Naive thymus-derived CD8-positive, alpha-beta T cell (primary cell): ENCODE results near the gene CCDC80. TPM values are rescaled to one million over a fixed set of nuclear protein-coding genes. Genes with fewer than 3 reads are reported as not detected.

Experiments used
- ATAC-seq, 2 donors: fragments of 150-1000 bp; cut with Tn5 transposase in 1 of 2; sonication (Bioruptor Pico), chemical (Tn5 transposase) in 1 of 2; 1 replicate in 1 of 2; 2 replicates in 1 of 2; pipeline ENCODE4 v1.10.0; 2021; ENCODE audit warnings: mild to moderate bottlenecking in 2 of 2, moderate library complexity in 2 of 2
- POLR2A ChIA-PET: fragments of 350-600 bp; sonication (Branson Sonifier 250); formaldehyde crosslinking; loops from one replicate; lab custom pipeline; 2021; ENCODE audit warnings: antibody characterized with exemption; lab: Charles Lee
- DNase-seq, 10 donors: peaks; one replicate each; pipeline versions ENCODE4 v3.0.0 to v3.0.0-alpha.2; 2020 to 2022
- H3K27ac Mint-ChIP-seq, 10 donors: one replicate each; pipeline ENCODE4 v1.8.0; 2020 to 2022; ENCODE audit warnings: mild to moderate bottlenecking in 10 of 10, mixed read lengths in 10 of 10, moderate library complexity in 4 of 10, inconsistent platforms in 1 of 10
- H3K27me3 Mint-ChIP-seq, 5 donors: one replicate each; pipeline ENCODE4 v1.8.0; 2021 to 2022; ENCODE audit warnings: mixed read lengths in 5 of 5
- H3K36me3 Mint-ChIP-seq, 3 donors: one replicate each; pipeline ENCODE4 v1.8.0; 2020 to 2022; ENCODE audit warnings: mixed read lengths in 3 of 3, mild to moderate bottlenecking in 2 of 3, inconsistent platforms in 1 of 3
- H3K4me1 Mint-ChIP-seq, 4 donors: one replicate each; pipeline ENCODE4 v1.8.0; 2021 to 2022; ENCODE audit warnings: mixed read lengths in 4 of 4
- H3K4me3 Mint-ChIP-seq, 10 donors: one replicate each; pipeline ENCODE4 v1.8.0; 2020 to 2022; ENCODE audit warnings: mild to moderate bottlenecking in 10 of 10, mixed read lengths in 10 of 10, moderate library complexity in 6 of 10, inconsistent platforms in 1 of 10
- H3K9me3 Mint-ChIP-seq, 9 donors: one replicate each; pipeline ENCODE4 v1.8.0; 2020 to 2022; ENCODE audit warnings: mixed read lengths in 9 of 9, mild to moderate bottlenecking in 3 of 9, inconsistent platforms in 1 of 9, moderate library complexity in 1 of 9
- polyA plus RNA-seq, 3 donors: library from polyadenylated mRNA; unstranded; fragments of 300-500 nt; fragmentation: Illumina TruSeq; gene quantifications; one replicate each; pipeline ENCODE4 v1.2.3, GENCODE V29; 2021
- total RNA-seq, 8 experiments: library from RNA in 2 of 8; stranded (reverse) in 2 of 8; gene quantifications; one replicate each; pipeline ENCODE4 v1.2.3 and lab custom pipeline; 2021 to 2026

The CCDC80 gene
- total and polyA plus RNA-seq, 5 experiments from 2014 or later = 0.04 to 0.09 TPM; not detected in 3

GRCh38 chr3:112561734-112562529 lies 79.0 kb downstream of the CCDC80 start, which contains the start of the genes ATG3 and SLC35A5:
TSS of gene ATG3 (minus strand) at chr3:112561962. CDS start at chr3:112561528, 434 bp downstream.
TSS of gene SLC35A5 (plus strand) at chr3:112562045. CDS start at chr3:112563404, 1,359 bp downstream.
- Mint-ChIP-seq H3K36me3 (peaks cover 12 to 39% (median 20%) of the 10 kb centered on the region in 3 donors), H3K27me3 (no peaks in the 10 kb centered on the region)

GRCh38 chr3:112561484-112561733 lies 79.5 kb downstream of the CCDC80 start:
- Mint-ChIP-seq H3K9me3 (no peaks in the 10 kb centered on the region), H3K36me3 (peaks cover 8 to 38% (median 19%) of the 10 kb centered on the region in 3 donors), H3K4me1 (peaks cover 16 to 55% (median 50%) of the 10 kb centered on the region in 4 donors), H3K27ac (peak overlapping the region; percentile 82 to 100 (median 98)), H3K4me3 (peak overlapping the region; percentile 92 to 100 (median 96)), H3K27me3 (no peaks in the 10 kb centered on the region)
- POLR2A ChIA-PET = interaction anchor here (0.8 to 1.4 kb wide), 8 partner anchors 11 to 1135 kb away, joined by 3 to 7 read pairs (median 3); partner anchors contain the start of genes SPICE1 and USF3
- ATAC-seq (peak; percentile 54 to 61), DNase-seq (peak in 1 of 10 donors; percentile 74)

More at GRCh38 chr3:112561734-112562529, 79.0 kb downstream of the CCDC80 start, which contains the start of the genes ATG3 and SLC35A5:
- ATAC-seq = peak; percentile 78 to 80
- POLR2A ChIA-PET = interaction anchor here (0.8 to 1.4 kb wide), 8 partner anchors 8 to 953 kb away, joined by 3 to 7 read pairs (median 4); partner anchors contain the start of genes GTPBP8 and SPICE1
- Mint-ChIP-seq H3K9me3 (no peaks in the 10 kb centered on the region), H3K4me3 (peak within 1 kb of the TSS; percentile 92 to 100 (median 98)), H3K4me1 (peaks cover 19 to 56% (median 54%) of the 10 kb centered on the region in 4 donors), H3K27ac (peak within 1 kb of the TSS; percentile 94 to 100 (median 100))
- peak; percentile 95 to 100 (median 99) for DNase-seq

GRCh38 chr3:112560721-112561483 lies 80.0 kb downstream of the CCDC80 start:
- ATAC-seq (peak; percentile 11 to 13), DNase-seq (peak in 9 of 10 donors; percentile 45 to 80 (median 66))
- Mint-ChIP-seq H3K9me3 (no peaks in the 10 kb centered on the region), H3K27ac (peak overlapping the region; percentile 82 to 100 (median 98)), H3K4me1 (peaks cover 12 to 58% (median 49%) of the 10 kb centered on the region in 4 donors), H3K36me3 (peaks cover 7 to 35% (median 19%) of the 10 kb centered on the region in 3 donors), H3K4me3 (peak overlapping the region; percentile 92 to 100 (median 96)), H3K27me3 (no peaks in the 10 kb centered on the region)
- POLR2A ChIA-PET = interaction anchor here (0.7 to 1.4 kb wide), 7 partner anchors 10 to 1135 kb away, joined by 3 to 7 read pairs (median 3); partner anchors contain the start of gene USF3

- H3K27ac Mint-ChIP-seq = peak overlapping the region in 9 of 10 donors; percentile 66 to 100 (median 97)
- no peaks in the 10 kb centered on the region for H3K27me3 Mint-ChIP-seq
- H3K36me3 Mint-ChIP-seq = peaks cover 7 to 35% (median 14%) of the 10 kb centered on the region in 3 donors
- POLR2A ChIA-PET = interaction anchor here (0.7 to 1.2 kb wide), 3 partner anchors 12 to 1136 kb away, joined by 3 to 4 read pairs (median 3); partner anchors contain the start of gene USF3
- ATAC-seq (no peak), DNase-seq (no peak)
- H3K4me1 Mint-ChIP-seq = peaks cover 15 to 64% (median 52%) of the 10 kb centered on the region in 4 donors
- peak overlapping the region; percentile 92 to 100 (median 96) for H3K4me3 Mint-ChIP-seq
- no peaks in the 10 kb centered on the region for H3K9me3 Mint-ChIP-seq
Observed at GRCh38 chr3:112560307-112560706, 80.6 kb downstream of the CCDC80 start.

- Mint-ChIP-seq H3K27ac (peak overlapping the region in 1 of 10 donors; percentile 58), H3K4me3 (peak overlapping the region in 2 of 10 donors; percentile 15 to 54), H3K9me3 (no peaks in the 10 kb centered on the region), H3K4me1 (peaks cover 17 to 70% (median 48%) of the 10 kb centered on the region in 4 donors), H3K36me3 (peaks cover 4 to 37% (median 8%) of the 10 kb centered on the region in 3 donors), H3K27me3 (no peaks in the 10 kb centered on the region)
- POLR2A ChIA-PET = interaction anchor here (0.7 kb wide), 1 partner anchor 16 kb away, joined by 4 read pairs; no protein-coding TSS in a partner anchor
- ATAC-seq (no peak), DNase-seq (no peak)
Observed at GRCh38 chr3:112557976-112558375, 83.0 kb downstream of the CCDC80 start.

- H3K4me3 Mint-ChIP-seq = peak overlapping the region in 5 of 10 donors; percentile 5 to 40 (median 30)
- DNase-seq (no peak), ATAC-seq (no peak)
- POLR2A ChIA-PET = no interaction called here
- peak overlapping the region in 5 of 10 donors; percentile 3 to 63 (median 17) for H3K27ac Mint-ChIP-seq
- H3K9me3 Mint-ChIP-seq = no peaks in the 10 kb centered on the region
- H3K27me3 Mint-ChIP-seq = no peaks in the 10 kb centered on the region
- H3K4me1 Mint-ChIP-seq = peaks cover 17 to 69% (median 51%) of the 10 kb centered on the region in 4 donors
- H3K36me3 Mint-ChIP-seq = peaks cover 4 to 52% (median 11%) of the 10 kb centered on the region in 3 donors
Observed at GRCh38 chr3:112555535-112556170, 85.3 kb downstream of the CCDC80 start.

GRCh38 chr3:112550859-112551258 lies 90.1 kb downstream of the CCDC80 start:
- no peaks in the 10 kb centered on the region for H3K9me3 Mint-ChIP-seq
- H3K27me3 Mint-ChIP-seq = no peaks in the 10 kb centered on the region
- POLR2A ChIA-PET = interaction anchor here (1.4 kb wide), 1 partner anchor 11 kb away, joined by 5 read pairs; the partner anchor contains the start of genes ATG3 and SLC35A5
- H3K4me1 Mint-ChIP-seq = peaks cover 17 to 36% (median 32%) of the 10 kb centered on the region in 4 donors
- no peak for DNase-seq
- H3K4me3 Mint-ChIP-seq = no peak overlapping the region
- ATAC-seq = no peak
- H3K27ac Mint-ChIP-seq = peak overlapping the region in 2 of 10 donors; percentile 70 to 81
- H3K36me3 Mint-ChIP-seq = peaks cover 0 to 67% (median 13%) of the 10 kb centered on the region in 3 donors

Other genes with a start within 250 kb of the CCDC80 start
- gene BTLA, start 141.7 kb downstream of the CCDC80 start, total RNA-seq = 10 to 100 TPM; 18.2 to 18.5 TPM
- gene BTLA, start 141.7 kb downstream of the CCDC80 start, polyA plus RNA-seq = 10 to 100 TPM in 2 of 3 donors, 1 to 10 TPM in 1; 5.5 to 13.8 (median 10.2) TPM
- 10 to 100 TPM; 49.7 to 57.4 TPM for gene ATG3, start 79.2 kb downstream of the CCDC80 start, total RNA-seq
- gene ATG3, start 79.2 kb downstream of the CCDC80 start, polyA plus RNA-seq = 10 to 100 TPM; 73.4 to 78.1 (median 74.7) TPM
- 10 to 100 TPM; 23.1 to 24.7 TPM for gene SLC35A5, start 79.1 kb downstream of the CCDC80 start, total RNA-seq
- gene SLC35A5, start 79.1 kb downstream of the CCDC80 start, polyA plus RNA-seq = 10 to 100 TPM in 2 of 3 donors, 1 to 10 TPM in 1; 7.9 to 13.7 (median 11.4) TPM
- gene CD200R1L, start 205.7 kb upstream of the CCDC80 start, total RNA-seq = not detected
- gene CD200R1L, start 205.7 kb upstream of the CCDC80 start, polyA plus RNA-seq = not detected